ENCODE data around the gene ERBB4.

ERBB4 gene

GRCh38 chr2:212294816-212295215 lies 243.8 kb downstream of the ERBB4 start:
- CTCF ChIA-PET = no interaction called here
- no peaks in the 10 kb centered on the region for H3K36me3 Mint-ChIP-seq
- H3K4me1 Mint-ChIP-seq = no peaks in the 10 kb centered on the region
- no peak overlapping the region for H3K4me3 Mint-ChIP-seq
- H3K27me3 Mint-ChIP-seq = no peaks in the 10 kb centered on the region
- H3K9me3 Mint-ChIP-seq = no peaks in the 10 kb centered on the region
- no peak overlapping the region for H3K27ac Mint-ChIP-seq
- DNase-seq = no peak

DNA sequence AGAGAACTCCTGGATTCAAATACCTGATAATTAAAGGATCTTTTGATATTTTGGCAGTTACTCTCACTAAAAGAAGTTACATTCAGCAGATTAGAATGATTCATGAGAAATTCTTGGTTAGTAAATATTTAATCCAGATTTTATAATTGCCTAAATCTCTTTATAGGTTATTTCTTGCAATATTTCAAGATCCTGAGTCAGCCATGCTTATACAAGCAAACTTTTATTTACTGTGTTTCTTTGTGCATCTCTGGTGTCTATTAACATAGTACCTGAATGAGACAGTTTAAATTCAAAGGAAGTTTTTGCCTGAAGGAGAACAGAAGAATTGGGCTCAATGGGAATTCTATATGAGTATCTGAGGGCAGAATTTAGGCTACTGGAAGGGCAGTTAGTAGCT lies 249.3 kb downstream of the ERBB4 start:
- Mint-ChIP-seq H3K4me1 (no peaks in the 10 kb centered on the region), H3K27me3 (no peaks in the 10 kb centered on the region), H3K27ac (no peak overlapping the region), H3K36me3 (no peaks in the 10 kb centered on the region), H3K9me3 (peaks cover 11% of the 10 kb centered on the region), H3K4me3 (no peak overlapping the region)
- CTCF ChIA-PET = no interaction called here
- no peak for DNase-seq

DNA sequence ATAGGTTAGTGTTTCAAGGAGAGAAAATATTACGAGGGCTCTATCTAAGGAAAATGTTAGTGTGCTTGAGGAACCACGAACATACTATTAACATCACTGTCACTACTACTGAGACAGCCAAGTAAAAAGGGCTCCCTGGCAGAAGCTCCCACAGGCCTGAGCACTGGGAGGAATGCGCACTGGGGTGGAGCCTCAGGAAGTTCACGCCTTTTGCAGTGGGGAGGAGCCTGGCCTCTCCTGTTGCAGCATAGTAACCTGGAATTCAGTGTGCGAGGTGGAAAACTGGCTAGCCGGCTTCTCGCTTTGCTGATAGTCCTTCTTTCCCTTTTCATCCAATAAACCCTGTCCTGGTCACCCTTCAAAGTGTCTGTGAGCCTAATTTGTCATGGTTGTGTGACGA lies 250.3 kb downstream of the ERBB4 start:
- Mint-ChIP-seq H3K4me3 (no peak overlapping the region), H3K4me1 (no peaks in the 10 kb centered on the region), H3K36me3 (no peaks in the 10 kb centered on the region), H3K27me3 (no peaks in the 10 kb centered on the region), H3K9me3 (peaks cover 11% of the 10 kb centered on the region), H3K27ac (no peak overlapping the region)
- no peak for DNase-seq
- CTCF ChIA-PET = no interaction called here

DNA sequence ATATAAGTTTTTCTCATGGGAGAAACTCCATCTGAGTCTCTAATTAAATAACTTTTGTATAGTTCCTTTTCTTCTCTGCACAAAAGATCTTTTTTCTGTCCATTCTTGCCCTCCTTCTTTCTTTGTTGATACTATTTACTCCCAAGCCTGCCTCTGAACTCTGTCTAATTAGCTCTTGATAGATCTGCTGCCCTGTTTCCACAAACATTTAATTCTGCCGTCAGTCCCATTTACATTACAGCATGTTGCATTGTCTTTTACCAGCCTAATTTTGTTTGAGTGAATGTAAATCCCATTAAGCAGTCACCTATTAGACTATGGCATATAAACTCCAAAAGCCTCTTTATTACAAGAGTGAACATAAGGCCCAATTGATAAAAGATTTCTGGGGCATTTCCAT lies 254.4 kb downstream of the ERBB4 start:
- Mint-ChIP-seq H3K36me3 (no peaks in the 10 kb centered on the region), H3K4me1 (no peaks in the 10 kb centered on the region), H3K9me3 (peaks cover 11% of the 10 kb centered on the region), H3K27ac (no peak overlapping the region), H3K27me3 (no peaks in the 10 kb centered on the region), H3K4me3 (no peak overlapping the region)
- CTCF ChIA-PET = no interaction called here
- no peak for DNase-seq

DNA sequence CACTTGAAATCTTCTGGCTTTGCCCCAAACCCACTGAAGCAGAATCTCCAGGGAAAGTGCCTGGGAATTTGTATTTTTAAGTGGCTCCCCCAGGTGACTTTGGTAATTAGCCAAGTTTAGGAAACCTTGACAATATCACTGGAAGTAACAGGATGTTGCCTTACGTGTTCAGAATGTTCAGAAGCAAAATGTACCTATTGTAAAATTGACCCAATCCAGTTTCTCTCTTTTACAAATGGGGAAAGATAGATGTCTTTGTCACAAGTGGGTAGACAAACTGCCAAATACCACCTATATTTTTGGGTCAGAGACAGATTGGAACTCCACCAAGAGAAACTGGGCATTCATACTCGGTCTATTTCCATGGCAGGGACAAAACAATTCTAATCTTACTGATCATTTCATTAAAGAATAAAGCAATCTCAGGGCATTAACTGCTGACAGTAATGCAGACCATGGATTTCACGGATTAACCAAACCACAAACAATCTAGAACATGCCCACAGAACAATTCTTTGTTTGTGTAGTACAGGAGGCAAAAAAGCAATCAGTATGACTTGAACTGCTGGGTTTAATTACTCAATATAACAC lies 255.8 kb downstream of the ERBB4 start:
- Mint-ChIP-seq H3K27me3 (no peaks in the 10 kb centered on the region), H3K27ac (no peak overlapping the region), H3K4me3 (no peak overlapping the region), H3K4me1 (no peaks in the 10 kb centered on the region), H3K9me3 (peaks cover 7% of the 10 kb centered on the region), H3K36me3 (no peaks in the 10 kb centered on the region)
- CTCF ChIA-PET = no interaction called here
- DNase-seq = no peak

DNA sequence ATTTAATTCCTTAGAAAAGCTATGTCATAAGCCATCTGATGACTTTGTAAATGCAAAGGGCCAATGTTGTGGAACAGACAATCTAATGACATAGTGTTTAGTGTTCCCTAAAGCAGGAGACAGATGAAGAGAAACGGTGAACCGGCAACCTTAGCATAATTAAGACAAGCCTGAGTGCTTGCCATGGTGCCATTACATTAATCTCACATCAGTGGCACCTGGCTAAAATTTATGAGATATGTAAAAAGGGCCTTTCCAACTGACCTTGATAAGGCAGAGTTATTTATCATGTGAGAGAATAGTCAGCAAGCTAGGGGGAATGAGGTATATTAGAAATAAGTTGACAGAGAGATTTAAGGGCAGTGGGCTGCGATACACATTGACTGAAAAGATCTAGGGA lies 261.8 kb downstream of the ERBB4 start:
- CTCF ChIA-PET = no interaction called here
- Mint-ChIP-seq H3K27me3 (no peaks in the 10 kb centered on the region), H3K4me3 (no peak overlapping the region), H3K9me3 (no peaks in the 10 kb centered on the region), H3K27ac (no peak overlapping the region), H3K4me1 (no peaks in the 10 kb centered on the region), H3K36me3 (no peaks in the 10 kb centered on the region)
- no peak for DNase-seq

- CTCF ChIA-PET = no interaction called here
- no peak for DNase-seq
- Mint-ChIP-seq H3K4me3 (no peak overlapping the region), H3K27me3 (no peaks in the 10 kb centered on the region), H3K27ac (no peak overlapping the region), H3K9me3 (no peaks in the 10 kb centered on the region), H3K36me3 (no peaks in the 10 kb centered on the region), H3K4me1 (no peaks in the 10 kb centered on the region)
Measured at GRCh38 chr2:212274215-212274614, 264.4 kb downstream of the ERBB4 start.

DNA sequence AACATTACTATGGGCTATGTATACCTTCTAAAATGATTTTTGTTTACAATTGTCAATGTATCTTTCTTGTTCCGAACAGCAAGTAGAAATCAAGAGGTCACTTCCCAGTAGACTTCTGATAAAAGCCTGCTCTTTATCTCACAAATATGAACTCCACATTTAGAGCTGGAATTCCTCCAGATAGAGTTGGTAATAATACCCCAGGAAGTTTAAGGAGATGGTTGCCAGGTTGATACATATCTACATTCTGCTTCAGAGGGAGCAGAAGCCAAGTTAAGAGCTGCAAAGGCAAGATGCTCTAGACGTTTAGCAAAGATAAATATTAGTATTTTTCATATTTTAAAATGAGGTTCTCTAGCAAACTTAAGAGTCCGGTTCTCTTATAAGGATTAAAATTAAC lies 267.0 kb downstream of the ERBB4 start:
- H3K36me3 Mint-ChIP-seq = no peaks in the 10 kb centered on the region
- no peak overlapping the region for H3K27ac Mint-ChIP-seq
- no peak overlapping the region for H3K4me3 Mint-ChIP-seq
- H3K4me1 Mint-ChIP-seq = no peaks in the 10 kb centered on the region
- CTCF ChIA-PET = no interaction called here
- no peaks in the 10 kb centered on the region for H3K9me3 Mint-ChIP-seq
- DNase-seq = no peak
- no peaks in the 10 kb centered on the region for H3K27me3 Mint-ChIP-seq

DNA sequence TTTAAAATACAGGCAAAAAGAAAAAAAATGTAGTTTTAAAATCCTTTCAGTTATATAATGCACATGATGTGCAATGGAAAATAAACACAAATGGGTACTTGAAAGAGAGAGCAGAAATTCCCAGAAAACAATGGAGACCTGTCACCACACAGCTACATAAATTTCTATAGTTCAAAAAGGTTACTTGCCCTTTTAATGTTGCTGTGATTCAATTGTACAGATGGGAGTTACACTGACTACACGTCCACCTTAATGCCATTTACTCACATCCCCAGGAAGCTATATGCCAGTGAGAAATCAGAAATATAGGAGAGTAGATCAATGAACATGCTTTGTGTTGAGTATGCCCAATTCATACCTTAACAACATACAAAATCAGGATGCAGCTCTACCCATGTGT lies 269.6 kb downstream of the ERBB4 start:
- H3K9me3 Mint-ChIP-seq = no peaks in the 10 kb centered on the region
- H3K27me3 Mint-ChIP-seq = no peaks in the 10 kb centered on the region
- H3K4me3 Mint-ChIP-seq = no peak overlapping the region
- no peak for DNase-seq
- no peaks in the 10 kb centered on the region for H3K4me1 Mint-ChIP-seq
- CTCF ChIA-PET = no interaction called here
- no peaks in the 10 kb centered on the region for H3K36me3 Mint-ChIP-seq
- no peak overlapping the region for H3K27ac Mint-ChIP-seq

- Mint-ChIP-seq H3K36me3 (no peaks in the 10 kb centered on the region), H3K9me3 (no peaks in the 10 kb centered on the region), H3K4me3 (no peak overlapping the region), H3K4me1 (no peaks in the 10 kb centered on the region), H3K27me3 (no peaks in the 10 kb centered on the region), H3K27ac (no peak overlapping the region)
- no peak for DNase-seq
- CTCF ChIA-PET = no interaction called here
Measured at GRCh38 chr2:212266297-212266696, 272.3 kb downstream of the ERBB4 start.

GRCh38 chr2:212265777-212266176 lies 272.8 kb downstream of the ERBB4 start:
- Mint-ChIP-seq H3K9me3 (no peaks in the 10 kb centered on the region), H3K27ac (no peak overlapping the region), H3K4me1 (no peaks in the 10 kb centered on the region), H3K27me3 (no peaks in the 10 kb centered on the region), H3K36me3 (no peaks in the 10 kb centered on the region), H3K4me3 (no peak overlapping the region)
- DNase-seq = no peak
- CTCF ChIA-PET = no interaction called here

- Mint-ChIP-seq H3K4me3 (no peak overlapping the region), H3K9me3 (no peaks in the 10 kb centered on the region), H3K4me1 (no peaks in the 10 kb centered on the region), H3K27me3 (no peaks in the 10 kb centered on the region), H3K27ac (no peak overlapping the region), H3K36me3 (no peaks in the 10 kb centered on the region)
- CTCF ChIA-PET = no interaction called here
- DNase-seq = no peak
Measured at GRCh38 chr2:212264187-212264586, 274.4 kb downstream of the ERBB4 start.

DNA sequence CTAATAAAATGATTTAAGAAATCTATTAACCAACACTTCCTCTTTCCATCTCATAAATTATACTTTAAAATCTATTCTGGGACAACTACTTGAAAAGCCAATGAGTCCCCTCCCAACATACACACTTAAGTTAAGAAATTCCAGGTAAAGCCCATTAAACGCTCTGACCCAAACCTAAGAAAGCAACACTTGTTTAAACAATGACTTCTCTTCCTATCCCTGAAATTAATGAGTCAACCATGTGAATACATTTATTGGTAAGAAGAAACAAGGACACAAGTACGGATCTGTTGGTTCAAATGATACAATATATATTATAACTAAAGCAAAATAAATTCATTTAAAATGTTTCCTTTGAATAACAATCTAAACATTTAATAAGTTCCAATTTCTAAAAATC lies 279.4 kb downstream of the ERBB4 start:
- H3K9me3 Mint-ChIP-seq = no peaks in the 10 kb centered on the region
- no peak overlapping the region for H3K4me3 Mint-ChIP-seq
- CTCF ChIA-PET = no interaction called here
- H3K36me3 Mint-ChIP-seq = no peaks in the 10 kb centered on the region
- DNase-seq = no peak
- H3K4me1 Mint-ChIP-seq = no peaks in the 10 kb centered on the region
- H3K27me3 Mint-ChIP-seq = no peaks in the 10 kb centered on the region
- H3K27ac Mint-ChIP-seq = no peak overlapping the region

GRCh38 chr2:212254339-212254738 lies 284.3 kb downstream of the ERBB4 start:
- CTCF ChIA-PET = interaction anchor here (0.6 kb wide), 1 partner anchor 299 kb away, joined by 4 read pairs; no protein-coding TSS in a partner anchor
- Mint-ChIP-seq H3K27me3 (no peaks in the 10 kb centered on the region), H3K4me3 (no peak overlapping the region), H3K4me1 (no peaks in the 10 kb centered on the region), H3K27ac (no peak overlapping the region), H3K36me3 (no peaks in the 10 kb centered on the region), H3K9me3 (no peaks in the 10 kb centered on the region)
- DNase-seq = no peak

DNA sequence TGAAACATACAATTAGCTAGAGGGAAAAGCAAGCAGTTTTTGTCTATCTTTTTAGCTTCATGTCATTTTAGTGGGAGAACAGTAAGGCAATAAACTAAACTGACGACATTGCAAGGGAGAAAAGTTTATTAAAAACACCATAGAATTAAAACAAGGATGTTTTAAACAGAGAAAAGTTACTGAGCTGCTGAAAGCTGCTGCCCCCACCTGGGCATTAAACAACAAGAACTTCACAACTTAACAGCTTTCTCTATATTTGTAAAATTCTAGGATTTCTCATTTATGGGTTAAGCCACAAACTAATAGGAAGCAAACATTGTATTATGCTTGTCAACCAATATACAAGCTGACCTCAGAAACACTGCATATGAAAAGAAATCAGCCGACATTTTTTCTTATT lies 289.2 kb downstream of the ERBB4 start:
- H3K36me3 Mint-ChIP-seq = no peaks in the 10 kb centered on the region
- no peaks in the 10 kb centered on the region for H3K9me3 Mint-ChIP-seq
- no peaks in the 10 kb centered on the region for H3K27me3 Mint-ChIP-seq
- H3K4me3 Mint-ChIP-seq = no peak overlapping the region
- no peak for DNase-seq
- no peaks in the 10 kb centered on the region for H3K4me1 Mint-ChIP-seq
- CTCF ChIA-PET = interaction anchor here (1.2 kb wide), 1 partner anchor 91 kb away, joined by 3 read pairs; no protein-coding TSS in a partner anchor
- H3K27ac Mint-ChIP-seq = no peak overlapping the region

- Mint-ChIP-seq H3K9me3 (no peaks in the 10 kb centered on the region), H3K4me3 (no peak overlapping the region), H3K36me3 (no peaks in the 10 kb centered on the region), H3K4me1 (no peaks in the 10 kb centered on the region), H3K27me3 (no peaks in the 10 kb centered on the region), H3K27ac (no peak overlapping the region)
- CTCF ChIA-PET = no interaction called here
- DNase-seq = no peak
Measured at GRCh38 chr2:212245880-212246279, 292.7 kb downstream of the ERBB4 start.

Measured in activated naive CD4-positive, alpha-beta T cell treated with anti-CD3 and anti-CD28 coated beads, Interleukin-2, amount 10 ng/mL, durations not matched to agents 7 days and 5 days (primary cell).